OCI-LY3 (cell line): ENCODE measurements around the gene PPL.
"Not testable (repeated sequence)": the region's sequence is repeated elsewhere in the genome, so short reads cannot be mapped to it uniquely, and the experiment has no call there.

Experiments
- CTCF ChIP-seq: fragments of 200-600, 300-600 bp; sonication (generic); IDR thresholded peaks from 2 replicates; pipeline ENCODE4 v1.5.1; 2014; ENCODE audit warnings: antibody characterized with exemption, low read length, low read depth
- EZH2phosphoT487 ChIP-seq: fragments of 200-600 bp; shearing (Covaris generic); IDR thresholded peaks from 2 replicates; pipeline ENCODE4 v1.6.1; 2018; ENCODE audit warnings: antibody characterized with exemption, mixed run types, low read depth

DNA sequence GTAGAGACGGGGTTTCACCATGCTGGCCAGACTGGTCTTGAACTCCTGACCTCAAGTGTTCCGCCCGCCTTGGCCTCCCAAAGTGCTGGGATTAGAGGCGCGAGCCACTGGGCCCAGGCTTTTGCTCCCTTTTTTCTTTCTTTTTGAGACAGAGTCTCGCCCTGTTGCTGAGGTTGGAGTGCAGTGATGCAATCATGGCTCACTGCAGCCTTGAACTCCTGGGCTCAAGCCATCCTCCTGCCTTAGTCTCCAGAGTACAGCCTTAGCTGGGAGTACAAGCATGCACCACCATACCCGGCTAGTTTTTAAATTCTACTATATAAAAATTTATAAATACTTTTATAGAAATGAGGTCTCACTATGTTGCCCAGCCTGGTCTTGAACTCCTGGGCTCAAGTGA is 26.6 kb upstream of the PPL start:
- not testable (repeated sequence) for TF ChIP-seq CTCF, EZH2phosphoT487
